ENCODE data around the gene CFD.
"Not testable (repeated sequence)": the region's sequence is repeated elsewhere in the genome, so short reads cannot be mapped to it uniquely, and the experiment has no call there.

The CFD gene

DNA sequence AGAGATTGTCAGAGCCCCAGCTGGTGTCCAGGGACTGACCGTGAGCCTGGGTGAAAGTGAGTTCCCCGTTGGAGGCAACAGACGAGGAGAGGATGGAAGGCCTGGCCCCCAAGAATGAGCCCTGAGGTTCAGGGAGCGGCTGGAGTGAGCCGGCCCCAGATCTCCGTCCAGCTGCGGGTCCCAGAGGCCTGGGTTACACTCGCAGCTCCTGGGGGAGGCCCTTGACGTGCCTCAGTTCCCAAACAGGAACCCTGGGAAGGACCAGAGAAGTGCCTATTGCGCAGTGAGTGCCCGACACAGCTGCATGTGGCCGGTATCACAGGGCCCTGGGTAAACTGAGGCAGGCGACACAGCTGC, 8.5 kb upstream of the CFD start:
- TF ChIP-seq CTCF (conservative IDR thresholded peaks at IDR 0.05; ENCODE audit: low read length), result no peak
- no peak for DNase-seq (ENCODE audit: low read depth)
- peak overlapping the region; percentile 44 for H3K4me3 ChIP-seq (ENCODE audit: low read length)

DNA sequence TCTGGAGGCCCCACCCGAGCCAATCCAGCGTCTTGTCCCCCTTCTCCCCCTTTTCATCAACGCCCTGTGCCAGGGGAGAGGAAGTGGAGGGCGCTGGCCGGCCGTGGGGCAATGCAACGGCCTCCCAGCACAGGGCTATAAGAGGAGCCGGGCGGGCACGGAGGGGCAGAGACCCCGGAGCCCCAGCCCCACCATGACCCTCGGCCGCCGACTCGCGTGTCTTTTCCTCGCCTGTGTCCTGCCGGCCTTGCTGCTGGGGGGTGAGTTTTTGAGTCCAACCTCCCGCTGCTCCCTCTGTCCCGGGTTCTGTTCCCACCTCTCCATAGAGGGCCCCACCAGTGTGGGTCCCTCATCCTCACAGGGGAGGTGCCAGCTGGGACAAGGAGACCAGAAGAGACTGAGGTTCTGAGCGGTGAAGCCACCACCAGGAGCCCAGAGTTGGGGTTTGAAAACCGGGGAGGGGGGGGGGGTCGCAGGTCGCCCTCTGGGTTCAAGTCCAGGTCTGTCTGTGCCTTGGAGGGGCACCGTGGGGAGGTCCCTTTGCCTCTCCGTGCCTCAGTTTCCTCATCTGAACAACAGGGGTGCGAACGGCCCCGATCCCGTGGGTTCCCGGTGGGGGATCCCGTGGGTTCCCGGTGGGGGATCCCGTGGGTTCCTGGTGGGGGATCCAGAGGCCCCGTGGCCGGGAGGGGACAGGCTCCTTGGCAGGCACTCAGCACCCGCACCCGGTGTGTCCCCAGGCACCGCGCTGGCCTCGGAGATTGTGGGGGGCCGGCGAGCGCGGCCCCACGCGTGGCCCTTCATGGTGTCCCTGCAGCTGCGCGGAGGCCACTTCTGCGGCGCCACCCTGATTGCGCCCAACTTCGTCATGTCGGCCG, 7.1 kb upstream of the CFD start, which contains the start of gene ELANE:
ELANE (plus strand) TSS at position 168 of the 878 bp plus-strand sequence; CDS start at position 194, 26 bp downstream.
- peak within 1 kb of the TSS; percentile 44 for H3K4me3 ChIP-seq (ENCODE audit: low read length)
- DNase-seq (ENCODE audit: low read depth), result no peak
- TF ChIP-seq CTCF (conservative IDR thresholded peaks at IDR 0.05; ENCODE audit: low read length), result no peak

- DNase-seq (ENCODE audit: low read depth), result no peak
- H3K4me3 ChIP-seq (ENCODE audit: low read length), result no peak overlapping the region
- no peak for TF ChIP-seq CTCF (conservative IDR thresholded peaks at IDR 0.05; ENCODE audit: low read length)
Observed at GRCh38 chr19:853014-853585, 6.4 kb upstream of the CFD start.

DNA sequence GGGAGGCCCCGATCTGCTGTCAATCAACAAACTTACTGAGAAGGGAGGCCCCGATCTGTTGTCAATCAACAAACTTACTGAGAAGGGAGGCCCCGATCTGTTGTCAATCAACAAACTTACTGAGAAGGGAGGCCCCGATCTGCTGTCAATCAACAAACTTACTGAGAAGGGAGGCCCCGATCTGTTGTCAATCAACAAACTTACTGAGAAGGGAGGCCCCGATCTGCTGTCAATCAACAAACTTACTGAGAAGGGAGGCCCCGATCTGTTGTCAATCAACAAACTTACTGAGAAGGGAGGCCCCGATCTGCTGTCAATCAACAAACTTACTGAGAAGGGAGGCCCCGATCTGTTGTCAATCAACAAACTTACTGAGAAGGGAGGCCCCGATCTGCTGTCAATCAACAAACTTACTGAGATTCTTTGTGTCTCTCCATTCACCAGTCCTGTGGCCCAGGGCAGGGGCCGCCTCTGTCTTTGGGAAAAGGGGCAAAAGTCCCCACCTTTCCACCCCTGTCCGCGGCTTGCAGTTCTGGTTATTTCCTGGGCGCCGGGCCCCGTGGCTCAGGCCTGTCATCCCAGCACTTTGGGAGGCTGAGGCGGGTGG, 5.7 kb upstream of the CFD start:
- not testable (repeated sequence) for DNase-seq (ENCODE audit: low read depth); H3K4me3 ChIP-seq (ENCODE audit: low read length)

- no peak for TF ChIP-seq CTCF (conservative IDR thresholded peaks at IDR 0.05; ENCODE audit: low read length)
- no peak overlapping the region for H3K4me3 ChIP-seq (ENCODE audit: low read length)
- no peak for DNase-seq (ENCODE audit: low read depth)
Observed at GRCh38 chr19:854549-854948, 4.9 kb upstream of the CFD start.

DNA sequence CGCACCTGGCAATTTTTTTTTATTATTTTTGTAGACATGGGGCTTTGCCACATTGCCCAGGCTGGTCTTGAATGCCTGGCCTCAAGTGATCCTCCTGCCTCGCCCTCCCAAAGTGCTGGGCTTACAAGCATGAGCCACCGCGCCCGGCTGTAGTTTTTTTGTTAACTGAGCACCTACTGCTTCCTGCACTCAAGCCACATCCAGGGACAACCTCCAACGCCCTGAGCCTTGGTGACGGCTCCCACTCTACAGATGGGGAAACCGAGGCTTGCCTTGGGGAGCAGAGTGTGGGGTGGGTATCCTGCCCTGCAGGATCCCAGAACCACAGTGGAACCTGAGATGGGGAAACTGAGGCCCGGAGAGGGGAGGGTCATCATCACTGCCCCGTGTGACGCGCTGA, 4.3 kb upstream of the CFD start:
- DNase-seq (ENCODE audit: low read depth), result no peak
- no peak for TF ChIP-seq CTCF (conservative IDR thresholded peaks at IDR 0.05; ENCODE audit: low read length)

GRCh38 chr19:855566-856120, 3.8 kb upstream of the CFD start:
- DNase-seq (ENCODE audit: low read depth), result no peak
- no peak for TF ChIP-seq CTCF (conservative IDR thresholded peaks at IDR 0.05; ENCODE audit: low read length)
- H3K4me3 ChIP-seq (ENCODE audit: low read length), result no peak overlapping the region

More for the DNA sequence above, 4.3 kb upstream of the CFD start:
- no peak overlapping the region for H3K4me3 ChIP-seq (ENCODE audit: low read length)
